ENCODE data around the gene CPNE4.

The CPNE4 gene

DNA sequence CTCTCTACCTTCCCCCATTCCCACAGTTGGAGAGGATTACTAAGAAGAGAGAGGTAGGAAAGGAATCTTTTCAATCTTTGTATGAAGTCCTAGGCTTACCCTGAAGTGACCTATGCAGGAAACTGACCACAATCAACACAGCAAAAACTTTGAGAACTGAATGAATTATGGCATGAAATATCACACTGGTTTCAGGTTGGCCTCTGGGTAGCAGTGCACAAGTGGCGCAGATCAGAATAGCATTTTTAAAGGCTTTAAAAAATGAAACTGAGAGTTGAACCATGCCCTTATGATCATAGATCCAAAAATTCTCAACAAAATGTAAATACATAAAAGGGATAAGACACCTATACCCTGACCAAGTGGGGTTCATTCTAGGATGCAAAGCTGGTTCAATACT lies 198.9 kb downstream of the CPNE4 start:
- ATAC-seq (ENCODE audit: low read depth) (no peak), DNase-seq (ENCODE audit: low spot score) (no peak)
- Histone ChIP-seq H3K4me3 (ENCODE audit: severe bottlenecking) (no peak overlapping the region), H3K4me1 (ENCODE audit: insufficient read depth, poor library complexity, severe bottlenecking) (no peaks in the 10 kb centered on the region), H3K9me3 (ENCODE audit: severe bottlenecking) (no peaks in the 10 kb centered on the region), H3K36me3 (ENCODE audit: low read depth) (no peaks in the 10 kb centered on the region), H3K27me3 (ENCODE audit: insufficient read depth, poor library complexity, severe bottlenecking) (no peaks in the 10 kb centered on the region), H3K27ac (ENCODE audit: poor library complexity, severe bottlenecking) (no peak overlapping the region)
- TF ChIP-seq, protein P1, sequence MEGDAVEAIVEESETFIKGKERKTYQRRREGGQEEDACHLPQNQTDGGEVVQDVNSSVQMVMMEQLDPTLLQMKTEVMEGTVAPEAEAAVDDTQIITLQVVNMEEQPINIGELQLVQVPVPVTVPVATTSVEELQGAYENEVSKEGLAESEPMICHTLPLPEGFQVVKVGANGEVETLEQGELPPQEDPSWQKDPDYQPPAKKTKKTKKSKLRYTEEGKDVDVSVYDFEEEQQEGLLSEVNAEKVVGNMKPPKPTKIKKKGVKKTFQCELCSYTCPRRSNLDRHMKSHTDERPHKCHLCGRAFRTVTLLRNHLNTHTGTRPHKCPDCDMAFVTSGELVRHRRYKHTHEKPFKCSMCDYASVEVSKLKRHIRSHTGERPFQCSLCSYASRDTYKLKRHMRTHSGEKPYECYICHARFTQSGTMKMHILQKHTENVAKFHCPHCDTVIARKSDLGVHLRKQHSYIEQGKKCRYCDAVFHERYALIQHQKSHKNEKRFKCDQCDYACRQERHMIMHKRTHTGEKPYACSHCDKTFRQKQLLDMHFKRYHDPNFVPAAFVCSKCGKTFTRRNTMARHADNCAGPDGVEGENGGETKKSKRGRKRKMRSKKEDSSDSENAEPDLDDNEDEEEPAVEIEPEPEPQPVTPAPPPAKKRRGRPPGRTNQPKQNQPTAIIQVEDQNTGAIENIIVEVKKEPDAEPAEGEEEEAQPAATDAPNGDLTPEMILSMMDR (IDR thresholded peaks at IDR 0.05; ENCODE audit: poor library complexity, severe bottlenecking): no peak

DNA sequence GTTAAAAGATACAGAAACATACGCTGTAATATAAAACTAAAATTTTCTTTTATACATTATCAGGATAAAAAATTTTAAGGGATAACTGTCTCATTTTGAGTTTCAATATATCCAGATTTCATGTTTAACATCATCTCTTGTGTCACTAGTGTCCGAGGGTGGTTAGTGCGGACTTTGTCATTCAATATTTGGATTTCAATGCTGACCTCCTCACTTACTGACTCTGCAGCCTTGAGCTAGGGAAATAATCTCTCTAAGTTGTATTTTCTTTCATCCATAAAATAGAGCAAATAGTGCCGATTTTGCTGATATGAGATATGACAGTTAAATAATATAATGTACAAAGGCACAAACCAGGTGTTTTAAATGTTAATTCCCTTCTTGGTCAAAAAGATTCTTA lies 203.2 kb downstream of the CPNE4 start:
- no peaks in the 10 kb centered on the region for H3K4me1 ChIP-seq (ENCODE audit: insufficient read depth, poor library complexity, severe bottlenecking)
- ATAC-seq (ENCODE audit: low read depth) (no peak), DNase-seq (ENCODE audit: low spot score) (no peak)
- H3K36me3 ChIP-seq (ENCODE audit: low read depth): no peaks in the 10 kb centered on the region
- TF ChIP-seq, protein P1 (IDR thresholded peaks at IDR 0.05; ENCODE audit: poor library complexity, severe bottlenecking): no peak
- no peak overlapping the region for H3K27ac ChIP-seq (ENCODE audit: poor library complexity, severe bottlenecking)
- H3K4me3 ChIP-seq (ENCODE audit: severe bottlenecking): no peak overlapping the region
- no peaks in the 10 kb centered on the region for H3K27me3 ChIP-seq (ENCODE audit: insufficient read depth, poor library complexity, severe bottlenecking)
- no peaks in the 10 kb centered on the region for H3K9me3 ChIP-seq (ENCODE audit: severe bottlenecking)

DNA sequence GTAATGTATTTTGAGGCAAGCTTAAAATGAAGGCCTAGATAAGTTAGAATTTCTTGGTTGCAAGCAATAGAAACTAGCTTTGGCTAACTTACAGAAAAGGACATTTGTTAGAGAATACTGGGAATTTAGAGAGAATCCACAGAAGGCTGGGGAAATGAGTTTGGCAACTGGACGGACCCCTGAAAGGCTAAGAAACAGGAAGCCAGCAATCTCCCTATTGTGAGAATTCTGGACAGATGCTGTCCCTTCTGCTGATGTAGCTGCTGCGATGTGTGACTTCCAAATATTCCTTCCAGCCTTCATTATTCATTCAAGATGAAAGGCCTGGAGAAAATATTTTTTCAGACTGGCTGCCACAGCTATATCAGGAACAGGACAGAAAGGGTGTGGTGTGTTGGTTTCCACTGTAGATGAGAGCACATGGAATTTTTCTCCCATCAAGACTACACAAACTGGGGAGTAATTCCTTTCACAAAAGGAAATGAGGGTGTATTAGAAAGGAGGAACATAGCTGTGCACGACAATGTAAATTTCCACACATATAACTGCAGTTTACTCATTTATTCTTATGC lies 213.5 kb downstream of the CPNE4 start:
- H3K4me1 ChIP-seq (ENCODE audit: insufficient read depth, poor library complexity, severe bottlenecking): no peaks in the 10 kb centered on the region
- DNase-seq (ENCODE audit: low spot score) (no peak), ATAC-seq (ENCODE audit: low read depth) (no peak)
- TF ChIP-seq, protein P1 (IDR thresholded peaks at IDR 0.05; ENCODE audit: poor library complexity, severe bottlenecking): no peak
- no peaks in the 10 kb centered on the region for H3K36me3 ChIP-seq (ENCODE audit: low read depth)
- no peak overlapping the region for H3K4me3 ChIP-seq (ENCODE audit: severe bottlenecking)
- no peak overlapping the region for H3K27ac ChIP-seq (ENCODE audit: poor library complexity, severe bottlenecking)
- no peaks in the 10 kb centered on the region for H3K9me3 ChIP-seq (ENCODE audit: severe bottlenecking)
- peaks cover 4% of the 10 kb centered on the region for H3K27me3 ChIP-seq (ENCODE audit: insufficient read depth, poor library complexity, severe bottlenecking)

- no peak overlapping the region for H3K27ac ChIP-seq (ENCODE audit: poor library complexity, severe bottlenecking)
- H3K4me1 ChIP-seq (ENCODE audit: insufficient read depth, poor library complexity, severe bottlenecking): no peaks in the 10 kb centered on the region
- no peaks in the 10 kb centered on the region for H3K36me3 ChIP-seq (ENCODE audit: low read depth)
- H3K27me3 ChIP-seq (ENCODE audit: insufficient read depth, poor library complexity, severe bottlenecking): peaks cover 4% of the 10 kb centered on the region
- TF ChIP-seq, protein P1 (IDR thresholded peaks at IDR 0.05; ENCODE audit: poor library complexity, severe bottlenecking): no peak
- no peak for ATAC-seq (ENCODE audit: low read depth)
- no peaks in the 10 kb centered on the region for H3K9me3 ChIP-seq (ENCODE audit: severe bottlenecking)
- no peak for DNase-seq (ENCODE audit: low spot score)
- H3K4me3 ChIP-seq (ENCODE audit: severe bottlenecking): no peak overlapping the region
These were observed 215.3 kb downstream of the CPNE4 start for GRCh38 chr3:131819381-131820055.

DNA sequence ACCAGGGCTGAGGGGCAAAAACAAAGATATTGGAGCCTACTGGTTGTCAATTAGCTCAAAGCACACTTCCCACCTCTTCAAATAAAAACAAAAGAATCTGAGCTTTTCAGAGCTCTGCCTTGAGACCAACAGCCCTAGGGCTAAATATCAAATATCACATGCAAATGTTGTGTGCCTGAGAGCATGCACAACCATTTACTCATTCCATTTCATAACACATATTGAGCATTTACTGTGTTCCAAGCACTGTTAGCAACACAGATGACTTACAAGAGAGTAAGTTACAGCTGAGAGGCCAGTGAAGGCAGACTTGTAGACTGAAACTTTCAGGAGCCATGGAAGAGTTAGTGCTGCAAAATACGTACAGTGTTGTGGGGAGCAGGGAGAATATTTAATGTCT lies 222.4 kb downstream of the CPNE4 start:
- Histone ChIP-seq H3K4me3 (ENCODE audit: severe bottlenecking) (no peak overlapping the region), H3K4me1 (ENCODE audit: insufficient read depth, poor library complexity, severe bottlenecking) (no peaks in the 10 kb centered on the region), H3K36me3 (ENCODE audit: low read depth) (no peaks in the 10 kb centered on the region), H3K27ac (ENCODE audit: poor library complexity, severe bottlenecking) (no peak overlapping the region), H3K27me3 (ENCODE audit: insufficient read depth, poor library complexity, severe bottlenecking) (no peaks in the 10 kb centered on the region), H3K9me3 (ENCODE audit: severe bottlenecking) (no peaks in the 10 kb centered on the region)
- ATAC-seq (ENCODE audit: low read depth) (peak; percentile 64; the same call in 2 of the 3 replicates), DNase-seq (ENCODE audit: low spot score) (no peak)
- TF ChIP-seq, protein P1 (IDR thresholded peaks at IDR 0.05; ENCODE audit: poor library complexity, severe bottlenecking): no peak
